ENCODE data around the gene RNF13. TPM values are rescaled to one million over a fixed set of nuclear protein-coding genes. Genes with fewer than 3 reads are reported as not detected.
A peak's percentile ranks its signal among the peaks of the same experiment; 100 is the strongest.

Gene RNF13
- total and polyA plus RNA-seq, 8 donors: 18.1 to 51.9 (median 35.3) TPM

DNA sequence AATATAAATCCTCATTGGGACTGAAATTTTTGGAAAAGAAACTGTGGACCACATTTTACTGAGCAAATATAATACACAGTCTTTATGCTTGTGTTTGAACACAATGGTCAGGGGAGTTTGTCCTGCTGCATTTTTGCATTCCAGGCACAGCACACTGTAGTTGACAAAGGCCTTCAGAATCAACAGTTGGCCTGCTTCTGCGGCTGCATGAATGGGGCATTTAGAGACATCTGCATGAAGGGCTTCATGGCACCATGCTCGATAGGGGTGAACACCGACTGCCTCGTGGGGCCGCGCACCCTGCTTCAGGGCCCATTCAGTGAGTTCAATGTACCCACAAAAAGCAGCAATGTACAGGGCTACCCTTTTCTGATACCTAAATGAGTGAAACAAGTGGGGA lies 45.3 kb upstream of the RNF13 start:
- H3K27me3 ChIP-seq: no peaks in the 10 kb centered on the region
- TF ChIP-seq, protein P1, sequence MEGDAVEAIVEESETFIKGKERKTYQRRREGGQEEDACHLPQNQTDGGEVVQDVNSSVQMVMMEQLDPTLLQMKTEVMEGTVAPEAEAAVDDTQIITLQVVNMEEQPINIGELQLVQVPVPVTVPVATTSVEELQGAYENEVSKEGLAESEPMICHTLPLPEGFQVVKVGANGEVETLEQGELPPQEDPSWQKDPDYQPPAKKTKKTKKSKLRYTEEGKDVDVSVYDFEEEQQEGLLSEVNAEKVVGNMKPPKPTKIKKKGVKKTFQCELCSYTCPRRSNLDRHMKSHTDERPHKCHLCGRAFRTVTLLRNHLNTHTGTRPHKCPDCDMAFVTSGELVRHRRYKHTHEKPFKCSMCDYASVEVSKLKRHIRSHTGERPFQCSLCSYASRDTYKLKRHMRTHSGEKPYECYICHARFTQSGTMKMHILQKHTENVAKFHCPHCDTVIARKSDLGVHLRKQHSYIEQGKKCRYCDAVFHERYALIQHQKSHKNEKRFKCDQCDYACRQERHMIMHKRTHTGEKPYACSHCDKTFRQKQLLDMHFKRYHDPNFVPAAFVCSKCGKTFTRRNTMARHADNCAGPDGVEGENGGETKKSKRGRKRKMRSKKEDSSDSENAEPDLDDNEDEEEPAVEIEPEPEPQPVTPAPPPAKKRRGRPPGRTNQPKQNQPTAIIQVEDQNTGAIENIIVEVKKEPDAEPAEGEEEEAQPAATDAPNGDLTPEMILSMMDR (IDR thresholded peaks at IDR 0.05): no peak
- intact Hi-C loops (cut with DNase I): no loop called here
- FAIRE-seq: no peak
- no peak overlapping the region for H3K27ac ChIP-seq
- no peak for DNase-seq
- H3K4me3 ChIP-seq: no peak overlapping the region
- ATAC-seq: no peak
- no peaks in the 10 kb centered on the region for H3K36me3 ChIP-seq
- no peaks in the 10 kb centered on the region for H3K4me1 ChIP-seq
- 71 to 75% methylated on average over 6 of the region's 6 CpGs for WGBS, 2 donors
- no peaks in the 10 kb centered on the region for H3K9me3 ChIP-seq

DNA sequence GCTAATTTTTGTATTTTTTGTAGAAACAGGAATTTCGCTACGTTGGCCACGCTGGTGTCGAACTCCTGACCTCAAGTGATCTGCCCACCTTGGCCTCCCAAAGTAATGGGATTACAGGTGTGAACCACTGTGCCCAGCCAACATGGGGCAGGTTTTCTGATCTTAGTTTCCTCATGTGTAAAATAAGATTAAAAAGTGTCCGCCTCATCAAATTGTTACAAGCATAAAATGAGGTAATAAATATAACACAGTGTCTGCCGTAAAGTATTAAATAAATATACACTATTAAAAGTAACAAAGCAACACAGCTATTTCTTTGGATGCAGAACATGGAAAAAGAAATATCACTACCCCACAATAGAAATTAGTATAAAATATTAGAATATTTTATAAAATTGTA lies 44.3 kb upstream of the RNF13 start:
- 87 to 94% methylated on average over 6 of the region's 6 CpGs for WGBS, 2 donors

DNA sequence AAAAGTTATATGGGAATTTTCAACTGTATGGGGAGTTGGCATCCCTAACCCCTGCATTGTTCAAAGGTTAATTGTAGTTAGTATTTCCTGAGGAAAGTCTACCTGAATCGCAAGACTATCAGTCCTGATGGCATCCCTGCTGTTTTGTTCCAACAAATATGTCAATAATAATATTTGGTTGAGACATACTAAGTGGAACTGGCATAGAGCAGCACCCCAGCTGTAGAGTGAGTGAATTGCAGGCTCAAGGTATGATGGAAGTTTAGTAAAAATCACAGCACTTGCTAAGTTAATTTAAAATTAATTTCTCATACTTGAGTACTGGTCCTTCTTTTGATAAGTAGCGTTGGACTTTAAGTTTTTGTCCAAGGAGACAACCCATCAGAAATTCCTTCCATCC lies 42.8 kb upstream of the RNF13 start:
- no peak overlapping the region for H3K27ac ChIP-seq

More for the DNA sequence above, 44.3 kb upstream of the RNF13 start:
- DNase-seq: no peak
- TF ChIP-seq, protein P1 (IDR thresholded peaks at IDR 0.05): no peak
- intact Hi-C loops (cut with DNase I): no loop called here
- Histone ChIP-seq H3K27me3 (no peaks in the 10 kb centered on the region), H3K36me3 (no peaks in the 10 kb centered on the region), H3K27ac (no peak overlapping the region), H3K9me3 (no peaks in the 10 kb centered on the region), H3K4me1 (no peaks in the 10 kb centered on the region), H3K4me3 (no peak overlapping the region)
- no peak for FAIRE-seq
- no peak for ATAC-seq

DNA sequence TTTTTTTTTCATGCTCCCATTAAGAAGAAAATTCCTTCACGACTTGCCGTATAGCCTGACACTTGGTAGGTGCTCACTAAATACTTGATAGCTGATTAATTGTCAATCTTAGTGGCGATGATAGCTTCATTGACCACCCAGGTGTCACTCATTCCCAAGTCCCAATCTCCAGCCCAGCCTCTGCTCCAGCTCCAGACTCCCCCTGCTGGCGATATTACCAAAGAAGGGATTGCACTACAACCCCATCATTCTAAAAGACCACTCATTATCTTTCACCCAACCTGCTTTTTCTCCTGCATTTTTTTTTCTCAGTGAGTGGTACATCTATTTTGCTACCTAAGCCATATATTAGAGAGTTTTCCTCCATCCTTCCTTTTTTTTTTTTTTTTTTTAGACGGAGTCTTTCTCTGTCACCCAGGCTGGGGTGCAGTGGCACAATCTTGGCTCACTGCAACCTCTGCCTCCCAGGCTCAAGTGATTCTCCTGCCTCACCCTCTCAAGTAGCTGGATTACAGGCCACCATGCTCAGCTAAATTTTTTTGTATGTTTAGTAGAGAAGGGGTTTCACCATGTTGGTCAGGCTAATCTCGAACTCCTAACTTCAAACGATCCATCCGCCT lies 41.3 kb upstream of the RNF13 start:
- H3K4me3 ChIP-seq: no peak overlapping the region
- DNase-seq (peak in 5 of 6 donors; percentile 15 to 60 (median 32)), ATAC-seq (peak; percentile 64 to 78 (median 73)), FAIRE-seq (no peak)
- no peaks in the 10 kb centered on the region for H3K9me3 ChIP-seq
- TF ChIP-seq, protein P1 (IDR thresholded peaks at IDR 0.05): peak; percentile 30 to 79 (median 55)
- no peak overlapping the region for H3K27ac ChIP-seq
- intact Hi-C loops (cut with DNase I): no loop called here
- no peaks in the 10 kb centered on the region for H3K4me1 ChIP-seq
- 43% methylated on average over 8 of the region's 8 CpGs for WGBS, 2 donors
- H3K36me3 ChIP-seq: no peaks in the 10 kb centered on the region
- no peaks in the 10 kb centered on the region for H3K27me3 ChIP-seq

More for the DNA sequence above, 42.8 kb upstream of the RNF13 start:
- no peaks in the 10 kb centered on the region for H3K4me1 ChIP-seq
- ATAC-seq (no peak), FAIRE-seq (no peak), DNase-seq (no peak)
- H3K4me3 ChIP-seq: no peak overlapping the region
- H3K9me3 ChIP-seq: no peaks in the 10 kb centered on the region
- TF ChIP-seq, protein P1 (IDR thresholded peaks at IDR 0.05): no peak
- H3K27me3 ChIP-seq: no peaks in the 10 kb centered on the region
- WGBS, 2 donors: 58 to 76% methylated on average over 2 of the region's 2 CpGs
- no peaks in the 10 kb centered on the region for H3K36me3 ChIP-seq
- intact Hi-C loops (cut with DNase I): no loop called here

DNA sequence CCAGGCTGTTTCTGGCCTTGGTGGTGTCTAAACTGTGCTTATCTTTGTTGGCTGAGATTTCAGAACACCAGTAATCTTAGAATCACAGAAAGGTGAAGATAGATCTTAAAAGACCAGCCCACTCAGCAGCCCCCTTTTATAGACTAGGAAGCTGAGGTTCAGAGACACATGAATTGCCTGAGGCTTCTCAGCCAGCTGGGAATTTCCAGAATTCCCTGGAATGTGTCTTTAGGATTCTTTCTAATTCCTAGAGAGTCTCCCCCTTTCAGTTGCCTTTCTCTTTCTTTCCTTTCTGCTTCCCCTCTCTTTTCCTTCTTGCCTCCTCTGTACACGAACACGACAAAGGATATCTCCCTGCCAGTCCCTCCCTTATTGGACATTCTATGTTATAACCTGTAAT lies 40.2 kb upstream of the RNF13 start:
- no peaks in the 10 kb centered on the region for H3K27me3 ChIP-seq
- TF ChIP-seq, protein P1 (IDR thresholded peaks at IDR 0.05): no peak
- intact Hi-C loops (cut with DNase I): no loop called here
- no peaks in the 10 kb centered on the region for H3K9me3 ChIP-seq
- DNase-seq (no peak), FAIRE-seq (no peak), ATAC-seq (no peak)
- no peak overlapping the region for H3K27ac ChIP-seq
- WGBS, 2 donors: 93 to 94% methylated on average over 2 of the region's 2 CpGs
- no peaks in the 10 kb centered on the region for H3K4me1 ChIP-seq
- H3K4me3 ChIP-seq: no peak overlapping the region
- no peaks in the 10 kb centered on the region for H3K36me3 ChIP-seq

Data from pancreas (tissue), 10 donors.